Thyroid gland (tissue), 4 donors: ENCODE measurements around the gene FAM20C.

Experiments
- CTCF ChIP-seq, 6 experiments: fragments of 200-600 bp in 3 of 6; fragments of 450-650 bp in 3 of 6; sonication (generic) in 3 of 6; IDR thresholded peaks; one replicate each; pipeline ENCODE4 v1.5.1; 2016 to 2019; ENCODE audit warnings: antibody characterized with exemption in 6 of 6, mild to moderate bottlenecking in 2 of 6, inconsistent platforms in 1 of 6, moderate library complexity in 1 of 6
- POLR2A ChIP-seq, 2 donors: fragments of 450-650 bp; IDR thresholded peaks; one replicate each; pipeline ENCODE4 v1.6.1; 2017; ENCODE audit warnings: antibody characterized with exemption in 2 of 2, mild to moderate bottlenecking in 2 of 2, moderate library complexity in 1 of 2

GRCh38 chr7:208130-208673 is 15.8 kb downstream of the FAM20C start:
- TF ChIP-seq CTCF (IDR thresholded peaks at IDR 0.05), result no peak
- TF ChIP-seq POLR2A (IDR thresholded peaks at IDR 0.05), result no peak
